GM18508 (cell line): Measurements from ENCODE around the gene TCF7L2.

Experiments used
- ATAC-seq: cut with Tn5 transposase; IDR thresholded peaks from one replicate; pipeline ENCODE4 v1.9.1; 2021; ENCODE audit warnings: moderate number of reproducible peaks; ENCODE audit not compliant: insufficient read depth, unreplicated experiment

Gene TCF7L2

GRCh38 chr10:113165673-113166072 is 215.6 kb downstream of the TCF7L2 start:
- no peak for ATAC-seq

GRCh38 chr10:113167702-113168101 is 217.7 kb downstream of the TCF7L2 start:
- ATAC-seq: no peak

- ATAC-seq: no peak
These were observed 218.5 kb downstream of the TCF7L2 start for GRCh38 chr10:113168584-113168983.

- ATAC-seq: no peak
These were observed 219.1 kb downstream of the TCF7L2 start for GRCh38 chr10:113169111-113169510.

GRCh38 chr10:113169853-113170460 is 219.9 kb downstream of the TCF7L2 start:
- ATAC-seq: peak; percentile 73

- ATAC-seq: no peak
These were observed 221.6 kb downstream of the TCF7L2 start for GRCh38 chr10:113171662-113172061.

GRCh38 chr10:113175176-113175575 is 225.1 kb downstream of the TCF7L2 start:
- no peak for ATAC-seq

GRCh38 chr10:113175756-113176651 is 226.0 kb downstream of the TCF7L2 start:
- ATAC-seq: no peak

- ATAC-seq: no peak
These were observed 226.7 kb downstream of the TCF7L2 start for GRCh38 chr10:113176652-113177155.

GRCh38 chr10:113177156-113177935 is 227.3 kb downstream of the TCF7L2 start:
- ATAC-seq: no peak

GRCh38 chr10:113177936-113178335 is 227.9 kb downstream of the TCF7L2 start:
- no peak for ATAC-seq

GRCh38 chr10:113178771-113179170 is 228.7 kb downstream of the TCF7L2 start:
- no peak for ATAC-seq

- no peak for ATAC-seq
These were observed 229.2 kb downstream of the TCF7L2 start for GRCh38 chr10:113179265-113179664.

- no peak for ATAC-seq
These were observed 229.9 kb downstream of the TCF7L2 start for GRCh38 chr10:113179966-113180365.

GRCh38 chr10:113180401-113181154 is 230.5 kb downstream of the TCF7L2 start:
- no peak for ATAC-seq

- ATAC-seq: no peak
These were observed 232.1 kb downstream of the TCF7L2 start for GRCh38 chr10:113182154-113182553.

- no peak for ATAC-seq
These were observed 233.5 kb downstream of the TCF7L2 start for GRCh38 chr10:113183573-113183972.

- ATAC-seq: no peak
These were observed 237.2 kb downstream of the TCF7L2 start for GRCh38 chr10:113187063-113187777.

- ATAC-seq: no peak
These were observed 249.4 kb downstream of the TCF7L2 start for GRCh38 chr10:113199459-113199858.
